Subcutaneous adipose tissue (tissue), 4 donors: ENCODE data around the gene DOCK6. TPM values are rescaled to one million over a fixed set of nuclear protein-coding genes. Genes with fewer than 3 reads are reported as not detected.

Source experiments
- total RNA-seq, 4 donors: library from RNA; depleted of rRNA; stranded (reverse); fragments of >200 nt; gene quantifications; one replicate each; pipeline ENCODE4 v1.1.0, GENCODE V29; 2016
- TF ChIP-seq, protein P1 (sequence below): fragments of 450-650 bp; IDR thresholded peaks from one replicate; pipeline ENCODE4 v1.5.1; 2016; ENCODE audit warnings: low read depth, mild to moderate bottlenecking, control low read depth, antibody characterized with exemption, moderate library complexity

DOCK6 gene
- total RNA-seq, 4 donors from 2014 or later: 28.4 to 149 (median 40.6) TPM

DNA sequence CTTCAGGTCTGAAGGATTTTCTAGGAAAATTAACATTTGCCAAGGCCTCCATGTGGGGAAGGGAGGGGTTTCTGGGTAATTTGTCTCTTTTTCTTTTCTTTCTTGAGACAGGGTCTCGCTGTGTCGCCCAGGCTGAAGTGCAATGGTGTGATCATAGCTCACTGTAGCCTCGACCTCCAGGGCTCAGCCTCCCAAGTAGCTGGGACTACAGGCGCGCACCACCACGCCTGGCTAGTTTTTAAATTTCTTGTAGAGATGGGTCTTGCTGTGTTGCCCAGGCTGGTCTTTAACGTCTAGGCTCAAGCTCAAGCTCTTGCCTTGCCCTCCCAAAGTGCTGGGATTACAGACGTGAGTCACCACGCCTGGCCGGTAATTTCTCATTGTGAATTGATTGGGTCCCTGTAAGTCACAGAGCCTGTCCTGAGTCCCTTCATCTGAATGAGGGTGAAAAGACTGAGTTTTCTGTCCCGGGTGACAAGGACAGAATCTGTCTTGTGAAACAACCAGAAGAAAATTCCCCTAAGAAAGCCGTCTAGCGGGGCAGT, 96.8 kb downstream of the DOCK6 start:
- TF ChIP-seq, protein P1, sequence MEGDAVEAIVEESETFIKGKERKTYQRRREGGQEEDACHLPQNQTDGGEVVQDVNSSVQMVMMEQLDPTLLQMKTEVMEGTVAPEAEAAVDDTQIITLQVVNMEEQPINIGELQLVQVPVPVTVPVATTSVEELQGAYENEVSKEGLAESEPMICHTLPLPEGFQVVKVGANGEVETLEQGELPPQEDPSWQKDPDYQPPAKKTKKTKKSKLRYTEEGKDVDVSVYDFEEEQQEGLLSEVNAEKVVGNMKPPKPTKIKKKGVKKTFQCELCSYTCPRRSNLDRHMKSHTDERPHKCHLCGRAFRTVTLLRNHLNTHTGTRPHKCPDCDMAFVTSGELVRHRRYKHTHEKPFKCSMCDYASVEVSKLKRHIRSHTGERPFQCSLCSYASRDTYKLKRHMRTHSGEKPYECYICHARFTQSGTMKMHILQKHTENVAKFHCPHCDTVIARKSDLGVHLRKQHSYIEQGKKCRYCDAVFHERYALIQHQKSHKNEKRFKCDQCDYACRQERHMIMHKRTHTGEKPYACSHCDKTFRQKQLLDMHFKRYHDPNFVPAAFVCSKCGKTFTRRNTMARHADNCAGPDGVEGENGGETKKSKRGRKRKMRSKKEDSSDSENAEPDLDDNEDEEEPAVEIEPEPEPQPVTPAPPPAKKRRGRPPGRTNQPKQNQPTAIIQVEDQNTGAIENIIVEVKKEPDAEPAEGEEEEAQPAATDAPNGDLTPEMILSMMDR: no peak

DNA sequence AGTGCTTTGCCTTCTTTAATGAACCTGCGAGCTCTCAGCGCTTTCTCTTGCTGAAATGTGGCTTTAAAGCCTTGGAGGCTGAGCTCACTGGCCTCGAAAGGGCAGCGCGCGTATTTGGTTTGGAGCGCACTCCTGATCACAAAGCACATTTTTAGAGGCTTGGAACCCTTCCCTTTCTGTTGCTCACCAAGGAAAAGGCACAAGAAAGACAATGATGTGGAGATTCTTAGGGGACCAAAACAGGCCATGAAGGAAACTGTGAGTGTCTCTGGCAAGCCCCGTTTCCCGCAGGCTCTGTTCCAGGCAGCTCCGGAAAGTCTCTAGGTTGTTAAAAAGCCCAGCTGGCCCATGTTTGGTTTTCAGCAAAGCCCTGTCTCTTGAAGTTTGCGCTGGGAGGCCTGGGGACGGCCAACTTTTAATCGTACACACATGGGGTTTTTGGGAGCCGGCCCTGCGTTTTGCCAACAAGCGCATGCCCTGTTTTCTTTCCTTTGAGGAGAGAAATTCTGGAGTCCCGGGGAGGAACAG, 97.4 kb downstream of the DOCK6 start:
- TF ChIP-seq, protein P1: no peak

DNA sequence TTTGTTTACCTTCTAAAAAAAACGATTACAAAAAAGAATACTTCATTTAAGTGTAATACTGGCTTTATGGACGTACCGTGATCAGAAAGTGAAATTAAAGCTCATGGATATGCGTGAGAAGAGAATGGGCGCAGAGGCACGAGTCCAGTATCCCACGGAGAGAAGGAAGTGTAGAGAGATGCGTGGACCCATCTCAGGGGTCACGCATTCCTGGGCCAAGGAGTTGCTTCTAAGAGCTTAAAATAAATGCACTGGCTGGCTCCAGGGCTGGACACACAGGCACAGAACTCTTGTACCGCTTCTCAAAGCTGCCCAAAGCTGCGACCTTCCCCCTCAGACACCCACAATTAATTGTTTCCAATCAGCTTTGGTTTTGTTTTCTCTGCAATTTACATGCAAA, 98.0 kb downstream of the DOCK6 start:
- TF ChIP-seq, protein P1: no peak

DNA sequence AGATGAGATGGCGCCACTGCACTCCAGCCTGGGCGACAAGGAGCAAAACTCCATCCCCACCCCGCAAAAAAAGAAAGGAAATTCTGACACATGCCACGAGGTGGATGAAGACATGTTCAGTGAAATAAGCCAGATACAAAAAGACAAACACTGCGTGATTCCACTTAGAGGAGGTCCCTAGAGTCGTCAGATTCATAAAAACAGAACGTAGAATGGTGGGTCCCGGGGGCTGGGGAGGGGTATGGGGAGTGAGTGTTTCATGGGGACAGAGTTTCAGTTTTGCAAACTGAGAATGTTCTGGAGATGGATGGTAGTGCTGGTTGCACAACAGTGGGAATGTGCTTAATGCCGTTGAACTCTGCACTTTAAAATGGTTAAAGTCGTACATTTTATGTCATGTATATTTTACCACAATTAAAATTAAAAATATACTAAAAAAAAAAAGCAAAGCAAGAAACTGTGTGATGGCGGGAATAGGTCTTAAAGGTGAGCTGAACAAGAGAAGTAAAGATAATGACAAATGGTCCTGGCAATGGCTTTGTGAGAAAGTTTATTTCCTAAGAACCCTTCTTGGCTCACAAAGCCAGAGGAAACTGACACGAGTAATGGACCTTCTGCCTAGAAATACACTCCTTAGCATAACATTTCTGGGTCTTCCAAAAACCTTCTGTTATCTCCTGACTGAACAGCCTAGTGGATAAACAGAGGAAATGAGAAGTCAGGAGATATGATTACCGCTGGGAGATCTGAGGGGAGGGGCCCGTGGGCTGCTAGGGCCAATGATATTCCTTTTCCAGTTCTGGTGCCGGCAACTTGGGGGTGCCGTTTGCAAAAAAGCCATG, 102.5 kb downstream of the DOCK6 start:
- TF ChIP-seq, protein P1: no peak

DNA sequence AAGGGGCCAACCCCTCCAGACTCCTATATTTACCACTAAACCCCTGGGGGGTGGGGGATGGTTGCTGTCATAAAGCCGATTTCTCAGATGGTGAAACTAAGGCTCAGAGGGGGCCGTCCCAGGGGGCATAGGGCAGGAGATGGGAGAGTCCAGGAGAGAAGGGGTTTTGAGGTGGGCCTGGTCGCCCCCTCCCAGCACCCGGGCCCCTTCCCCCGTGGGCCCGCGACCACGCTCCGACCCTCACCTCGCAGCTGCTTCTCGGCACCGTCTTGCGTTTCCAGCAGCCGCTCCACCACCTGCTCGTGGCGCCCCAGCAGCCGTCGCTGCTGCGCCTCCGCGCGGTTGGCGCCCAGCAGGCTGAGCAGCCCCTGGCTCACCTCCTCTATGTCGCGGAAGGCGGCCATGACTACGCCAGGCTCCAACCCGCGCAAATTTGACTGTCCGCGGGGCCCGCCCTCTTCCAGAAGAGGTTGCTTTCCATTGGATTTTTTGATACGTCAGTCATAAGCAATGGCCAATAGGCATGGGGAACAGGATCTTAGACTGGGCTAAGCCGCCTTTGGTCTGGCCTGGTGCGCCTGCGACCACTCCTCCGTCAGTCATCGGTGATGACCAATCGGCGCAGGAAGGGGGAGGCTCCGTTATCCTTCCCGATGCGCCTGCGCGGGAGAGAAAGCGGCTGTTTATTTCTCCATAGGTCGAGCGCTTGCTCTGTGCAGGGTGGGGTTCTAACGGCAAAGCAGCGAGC, 106.8 kb downstream of the DOCK6 start, which contains the start of gene SPC24:
SPC24 (minus strand) TSS at position 410 of the 748 bp plus-strand sequence; CDS start at position 404, 6 bp downstream.
- TF ChIP-seq, protein P1: no peak

DNA sequence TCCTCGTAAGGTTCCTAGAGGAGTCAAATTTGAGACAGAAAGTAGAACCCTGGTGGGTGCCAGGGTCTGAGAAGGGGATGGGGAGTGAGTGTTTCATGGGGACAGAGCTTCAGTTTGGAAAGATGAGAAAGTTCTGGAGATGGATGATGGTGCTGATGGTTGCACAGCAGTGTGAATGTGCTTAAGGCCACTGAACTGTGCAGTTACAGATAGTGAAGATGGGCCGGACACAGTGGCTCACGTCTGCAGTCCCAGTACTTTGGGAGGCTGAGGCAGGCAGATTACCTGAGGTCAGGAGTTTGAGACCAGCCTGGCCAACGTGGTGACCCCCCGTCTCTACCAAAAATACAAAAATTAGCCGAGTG, 107.7 kb downstream of the DOCK6 start:
- TF ChIP-seq, protein P1: no peak
